Anterior cingulate cortex (tissue), 58 donors: ENCODE measurements around the gene CTPS1.

ENCODE experiments used
- DNase-seq, 58 donors: peaks; one replicate each; lab custom pipeline; 2025; lab: John Stamatoyannopoulos, UW

The CTPS1 gene

DNA sequence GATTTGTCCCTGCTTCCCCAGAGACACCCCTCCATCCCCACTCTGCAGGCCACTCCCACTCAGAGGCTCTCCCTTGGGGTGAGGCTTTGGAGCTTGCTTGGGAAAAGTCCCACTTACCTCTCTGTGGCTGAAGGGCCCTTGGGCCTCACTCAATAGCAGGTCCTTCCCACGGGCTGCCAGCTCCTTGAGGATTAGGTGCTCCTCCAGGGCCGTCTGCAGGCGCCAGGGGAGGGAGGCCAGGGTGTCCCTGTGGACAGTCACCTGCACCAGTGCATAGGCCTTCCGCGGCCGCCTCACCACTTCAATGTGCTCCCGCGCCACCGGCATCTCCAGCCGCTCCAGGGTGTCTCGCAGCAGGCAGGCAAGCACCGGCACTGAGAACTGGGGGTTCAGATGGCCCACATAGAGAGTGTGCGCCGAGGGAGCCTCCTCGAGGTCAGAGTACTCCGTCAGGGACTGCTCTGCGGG, 40.6 kb downstream of the CTPS1 start:
- no peak for DNase-seq

DNA sequence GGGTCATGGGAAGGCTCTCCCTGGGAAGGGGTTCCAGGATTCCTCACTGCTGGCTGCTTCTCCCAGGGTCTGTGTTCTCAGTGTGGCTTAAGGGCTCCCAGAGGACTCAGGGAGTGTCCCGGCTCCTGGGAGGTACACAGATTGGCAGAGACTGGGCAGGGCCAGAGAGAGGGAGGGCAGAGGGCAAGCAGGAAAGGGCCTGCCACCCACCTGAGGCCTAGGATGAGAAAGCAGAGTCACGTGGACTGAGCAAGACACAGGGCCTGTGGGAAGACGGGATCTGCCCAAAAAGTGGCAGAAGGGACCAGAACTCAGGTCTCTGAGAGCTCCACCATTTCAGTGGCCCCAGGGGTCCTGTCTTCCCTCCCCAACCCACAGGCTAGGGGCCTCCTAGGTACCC, 41.2 kb downstream of the CTPS1 start:
- no peak for DNase-seq

DNA sequence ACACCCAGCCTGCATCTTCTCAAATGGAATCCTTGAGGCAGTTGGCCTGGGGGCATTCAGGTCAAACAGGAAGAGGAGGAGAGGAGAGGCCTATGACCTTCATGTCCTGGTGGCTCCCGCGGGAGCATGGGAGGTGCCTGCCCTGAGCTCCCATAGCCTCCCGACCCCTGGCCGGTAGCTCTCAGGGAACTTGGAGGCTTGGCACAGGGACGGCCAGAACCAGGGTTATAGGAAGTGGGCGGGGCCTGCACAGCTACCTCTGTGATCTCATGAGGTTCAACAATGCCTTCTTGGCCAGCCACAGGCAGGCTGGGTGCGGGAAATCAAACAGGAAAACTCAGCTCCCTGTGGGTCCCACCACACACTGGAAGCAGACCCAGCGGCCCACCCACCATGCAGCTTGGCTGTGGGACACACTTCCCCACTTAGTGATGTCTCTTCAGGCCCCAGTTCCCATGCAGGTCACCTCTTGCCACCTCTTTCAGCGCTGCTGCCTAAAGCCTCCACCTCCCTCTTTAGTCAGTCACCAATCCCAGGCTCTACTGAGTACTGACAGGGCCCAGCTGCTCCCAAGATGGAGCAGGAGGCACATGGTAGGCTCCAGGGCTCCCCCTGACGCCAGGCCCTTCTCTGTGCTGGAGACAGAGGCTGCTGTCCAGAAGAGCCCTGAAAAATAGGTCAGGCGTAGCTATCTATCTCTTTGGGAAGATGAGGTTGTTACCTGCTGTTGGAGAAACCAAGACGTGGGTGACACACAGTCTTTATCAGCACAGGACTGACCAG, 42.2 kb downstream of the CTPS1 start, which contains the start of gene SLFNL1:
Gene SLFNL1, minus strand, starts transcription at position 200 of the 783 bp plus-strand sequence. CDS start 1,065 bp downstream, outside the sequence.
- DNase-seq = no peak

DNA sequence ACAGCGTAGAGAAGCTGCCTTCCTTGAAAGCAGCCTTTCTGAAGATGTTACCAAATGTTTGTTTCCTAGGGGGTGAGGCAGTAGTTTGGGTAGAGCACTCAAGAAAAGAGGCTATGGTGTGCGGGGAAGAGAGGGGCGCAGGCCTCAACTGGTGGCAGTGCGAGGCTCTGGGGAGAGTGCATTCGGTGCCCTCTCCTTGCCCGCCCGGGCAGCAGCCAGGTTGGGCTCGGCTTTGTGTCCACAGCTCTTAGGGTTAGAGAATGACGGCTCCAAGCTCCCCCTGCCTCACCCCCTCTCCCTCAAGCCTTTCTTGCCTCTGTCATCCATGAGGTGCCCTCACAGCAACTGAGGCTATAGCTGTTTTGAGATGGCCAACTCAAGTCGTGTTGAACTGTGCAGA, 42.9 kb downstream of the CTPS1 start:
- DNase-seq = no peak

DNA sequence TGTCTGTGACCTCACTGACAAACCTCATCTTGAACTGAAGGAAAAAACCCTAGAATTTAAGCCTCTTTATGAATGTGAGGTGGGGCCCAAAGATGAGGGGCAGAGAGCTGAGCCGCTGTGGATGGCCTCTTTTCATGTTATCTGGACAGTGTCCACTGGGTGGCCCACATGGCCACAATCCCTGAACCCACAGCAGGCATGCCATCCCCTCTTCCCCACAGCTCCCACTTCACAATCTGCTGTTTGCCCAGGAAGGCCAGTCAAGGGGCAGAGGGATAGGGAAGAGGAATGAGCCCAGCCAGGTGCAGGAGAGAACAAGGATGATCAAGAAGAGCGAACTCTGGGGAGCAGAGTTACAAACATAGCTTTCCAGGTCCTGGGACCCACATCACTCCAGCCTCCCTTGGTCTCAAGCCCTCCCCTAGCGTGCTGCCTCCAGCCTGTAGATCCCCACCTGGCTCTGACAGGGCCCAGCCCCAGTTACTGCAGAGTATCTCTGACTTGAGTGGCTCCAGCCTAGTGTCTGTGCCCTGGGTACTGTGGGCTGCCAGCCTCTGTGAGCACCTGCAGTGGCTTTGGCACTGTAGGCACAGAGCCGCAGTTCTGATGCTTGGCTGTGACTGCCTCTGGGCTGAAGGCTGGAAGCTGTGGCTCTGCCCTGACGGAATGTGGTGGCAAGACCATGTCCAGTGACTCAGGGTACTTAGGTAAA, 43.9 kb downstream of the CTPS1 start:
- no peak for DNase-seq

DNA sequence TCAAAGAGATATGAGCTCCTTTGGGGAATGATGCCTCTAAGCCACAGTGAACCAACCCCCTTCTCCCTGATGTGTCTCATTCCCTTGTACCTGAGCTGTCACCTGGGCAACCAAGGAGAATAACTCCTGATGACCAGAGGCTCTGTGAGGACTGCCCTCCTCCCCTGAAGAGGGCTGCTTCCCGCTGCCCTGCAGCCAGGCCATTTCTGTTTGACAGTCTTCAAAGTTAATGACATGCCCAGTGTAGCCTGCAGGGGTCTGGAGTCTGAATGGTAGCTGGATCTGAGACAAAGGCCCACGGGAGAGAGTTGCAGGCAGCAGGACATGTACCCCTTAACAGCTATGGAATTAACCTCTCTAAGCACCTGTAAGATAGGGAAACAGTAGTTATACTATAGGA, 45.5 kb downstream of the CTPS1 start:
- no peak for DNase-seq

DNA sequence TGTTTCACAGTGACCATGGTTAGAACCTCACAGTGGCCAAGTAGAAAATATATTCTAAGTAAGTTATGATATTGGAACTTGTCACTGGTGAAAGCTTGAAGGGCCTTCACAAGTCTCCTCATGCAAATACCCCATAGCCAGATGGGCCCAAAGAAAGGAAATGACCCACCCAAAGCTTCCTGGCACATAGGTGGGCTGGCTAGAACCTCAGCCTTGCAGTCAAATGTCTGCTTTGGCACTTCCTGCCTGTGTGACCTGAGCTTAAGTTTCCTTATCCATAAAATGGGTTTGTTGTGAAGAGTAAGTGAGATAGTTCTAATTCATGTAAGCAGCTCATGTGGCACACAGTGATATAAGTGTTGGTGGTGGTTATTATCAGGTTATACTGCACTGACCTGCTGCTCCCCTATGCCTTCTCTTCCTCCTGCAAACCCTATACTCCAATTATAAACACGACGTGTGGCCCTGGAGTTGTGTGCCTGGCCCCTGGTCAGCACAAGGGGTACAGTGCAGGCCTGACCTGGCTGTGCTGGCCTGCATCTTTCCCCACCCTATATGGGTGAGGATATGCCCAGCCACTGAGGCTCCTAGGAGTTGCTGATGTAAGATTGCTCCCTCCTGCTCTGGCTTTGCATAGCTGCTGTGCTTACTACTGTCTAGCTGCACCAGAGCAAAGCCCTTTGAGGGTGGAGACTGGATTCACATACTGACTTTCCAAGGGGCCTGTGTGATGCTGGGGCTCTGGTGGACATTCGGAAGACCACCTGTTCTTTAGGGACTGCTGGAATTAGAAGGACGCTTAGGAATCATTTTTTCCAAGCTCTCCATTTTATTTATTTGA, 46.7 kb downstream of the CTPS1 start:
- DNase-seq = no peak

DNA sequence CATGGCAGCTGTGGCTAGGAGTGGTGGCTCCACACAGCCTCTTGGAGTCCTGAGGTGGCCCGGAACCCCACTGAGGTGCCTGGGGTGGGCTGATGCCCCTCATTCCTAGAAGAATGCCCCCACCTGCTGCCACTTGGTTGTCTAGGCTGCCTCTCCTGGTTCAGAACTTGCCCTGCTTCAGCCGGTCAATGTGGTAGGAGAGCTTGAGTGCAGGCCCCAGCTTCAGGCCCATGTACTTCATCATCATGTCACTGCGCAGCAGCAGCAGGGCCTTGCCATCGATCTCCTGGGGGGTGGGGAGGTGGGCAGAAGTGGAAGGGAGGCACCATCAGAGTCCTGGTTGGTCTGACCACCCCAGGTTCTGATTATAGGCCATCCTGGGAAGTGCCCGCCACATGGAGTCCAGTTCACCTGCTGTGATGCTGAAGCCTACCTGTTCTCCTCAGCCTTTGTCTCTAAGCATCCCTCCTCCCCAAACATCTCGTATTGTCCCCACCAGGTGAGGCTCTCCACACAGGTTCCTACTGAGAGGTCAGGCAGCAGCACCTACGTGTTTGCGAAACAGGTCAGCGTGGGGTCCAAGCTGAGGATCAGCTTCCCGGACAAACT, 48.6 kb downstream of the CTPS1 start:
- no peak for DNase-seq

DNA sequence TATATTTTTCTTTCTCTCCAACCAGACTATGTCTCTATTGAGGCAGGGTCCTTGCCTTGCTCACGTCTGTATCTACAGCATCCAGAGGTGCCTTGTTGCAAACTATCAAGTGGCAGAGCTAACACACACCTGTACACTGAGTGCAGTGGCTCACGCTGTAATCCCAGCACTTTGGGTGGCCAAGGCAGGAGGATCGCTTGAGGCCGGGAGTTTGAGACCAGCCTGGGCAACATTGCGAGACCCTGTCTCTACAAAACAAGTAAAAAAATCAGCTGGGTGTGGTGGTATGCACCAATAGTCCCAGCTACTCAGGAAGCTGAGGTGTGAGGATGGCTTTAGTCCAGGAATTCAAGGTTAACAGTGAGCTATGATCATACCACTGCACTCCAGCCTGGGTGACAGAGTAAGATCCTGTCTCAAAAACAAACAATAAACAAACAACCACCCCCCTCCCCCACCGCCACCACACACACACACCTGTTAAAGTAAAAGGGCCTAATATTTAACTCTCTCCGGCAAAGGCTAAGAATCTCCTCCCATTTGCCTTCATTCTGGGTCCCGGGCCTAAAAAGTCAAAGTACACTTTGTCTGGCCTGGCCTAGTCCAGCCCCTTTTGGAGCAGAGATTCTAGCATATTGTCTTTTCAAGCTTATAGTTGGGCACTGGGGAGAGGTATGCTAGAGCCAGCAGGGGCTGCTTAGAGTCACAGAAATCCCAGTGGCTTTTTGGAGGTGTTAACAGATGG, 51.5 kb downstream of the CTPS1 start:
- DNase-seq = no peak

DNA sequence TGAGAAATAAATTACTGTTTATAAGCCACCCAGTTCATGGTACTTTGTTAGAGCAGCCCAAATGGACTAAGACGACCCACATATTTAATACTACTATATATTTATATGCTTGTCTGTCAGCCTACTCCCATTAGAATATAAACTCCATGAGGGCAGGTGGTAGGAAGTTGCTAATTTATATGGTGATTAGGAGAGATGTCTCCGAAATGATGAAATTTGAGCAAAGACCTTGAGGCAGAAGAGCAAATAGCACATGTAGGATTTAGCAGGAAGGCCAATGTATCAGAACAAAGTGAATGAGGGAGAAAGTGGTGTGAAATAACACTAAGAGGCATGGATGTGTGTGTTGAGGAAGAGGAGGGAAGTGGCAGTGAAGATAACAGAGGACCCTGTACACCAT, 52.7 kb downstream of the CTPS1 start:
- no peak for DNase-seq

DNA sequence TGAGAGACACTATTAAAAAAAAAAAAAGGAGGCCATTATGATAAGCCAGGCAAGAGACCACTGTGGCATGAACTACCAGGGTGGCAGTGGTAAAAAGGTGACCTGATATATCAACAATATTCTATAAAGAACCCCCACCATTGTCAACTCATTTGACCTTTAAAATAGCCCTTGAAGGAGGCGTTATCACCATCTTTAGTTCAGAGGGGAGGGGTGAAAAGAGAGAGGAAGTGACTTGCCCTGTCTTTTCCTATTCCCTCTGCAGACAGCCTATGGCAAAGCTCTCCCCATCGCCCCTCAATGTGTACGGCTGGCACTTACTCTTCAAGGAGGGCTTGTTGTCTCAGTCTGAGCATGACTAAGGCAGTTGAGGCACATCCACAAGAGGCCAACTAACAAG, 53.8 kb downstream of the CTPS1 start:
- DNase-seq = no peak

DNA sequence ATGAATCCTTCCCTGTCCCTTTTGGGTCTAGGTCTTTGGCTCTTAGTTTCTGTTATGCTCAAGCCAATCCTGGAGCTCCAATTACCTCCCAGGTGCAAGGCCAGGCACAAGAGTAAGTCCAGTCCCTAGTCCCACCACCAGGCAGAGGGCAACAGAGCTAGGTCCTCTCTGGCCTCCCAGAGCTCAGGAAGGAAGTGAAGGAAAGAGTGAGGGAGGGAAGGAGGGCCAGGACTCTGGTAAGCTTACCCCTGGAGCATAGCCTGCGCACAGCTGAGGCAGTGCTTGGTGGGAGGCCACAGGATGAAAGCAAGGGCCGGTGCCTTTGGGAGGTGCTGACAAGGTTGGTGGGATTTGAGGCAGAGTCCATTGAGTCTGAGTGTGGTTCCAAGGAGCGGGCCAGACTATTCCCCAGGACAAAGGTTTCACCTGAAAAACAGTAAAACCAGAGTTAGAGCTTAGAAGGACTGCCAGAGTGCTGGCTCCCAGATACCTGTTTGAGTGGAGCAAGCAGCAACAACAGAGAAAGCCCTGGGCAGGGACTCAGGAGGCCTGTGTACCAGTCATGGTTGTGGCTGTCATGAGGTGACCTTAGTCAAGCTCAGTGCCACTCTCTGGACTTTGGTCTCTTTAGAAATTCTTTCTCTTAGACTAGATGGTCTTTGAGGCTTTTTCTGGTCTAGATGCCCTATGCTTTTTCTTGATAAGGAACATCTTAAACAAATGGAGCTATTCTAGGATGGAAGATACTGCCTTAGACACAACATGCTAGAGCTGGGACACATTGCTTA, 57.8 kb downstream of the CTPS1 start:
- no peak for DNase-seq

DNA sequence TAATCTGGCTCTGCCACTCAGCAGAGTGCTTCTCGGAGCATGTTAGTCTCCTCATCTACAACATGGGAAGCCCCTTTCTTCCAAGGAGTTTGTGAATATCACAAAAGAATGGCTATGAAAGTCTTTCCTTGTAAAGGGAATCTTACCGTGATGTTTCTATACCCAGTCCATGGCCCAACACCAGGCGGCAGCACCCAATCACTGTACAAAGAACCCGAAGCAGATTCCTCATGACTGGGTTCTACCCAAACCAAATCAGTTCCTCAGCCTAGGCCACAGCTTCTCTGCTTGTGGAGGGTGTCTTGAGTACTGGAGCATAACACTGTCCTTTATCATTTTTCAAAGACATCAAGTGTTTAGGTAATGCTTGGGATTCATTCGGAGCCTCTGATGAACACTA, 58.6 kb downstream of the CTPS1 start:
- no peak for DNase-seq

DNA sequence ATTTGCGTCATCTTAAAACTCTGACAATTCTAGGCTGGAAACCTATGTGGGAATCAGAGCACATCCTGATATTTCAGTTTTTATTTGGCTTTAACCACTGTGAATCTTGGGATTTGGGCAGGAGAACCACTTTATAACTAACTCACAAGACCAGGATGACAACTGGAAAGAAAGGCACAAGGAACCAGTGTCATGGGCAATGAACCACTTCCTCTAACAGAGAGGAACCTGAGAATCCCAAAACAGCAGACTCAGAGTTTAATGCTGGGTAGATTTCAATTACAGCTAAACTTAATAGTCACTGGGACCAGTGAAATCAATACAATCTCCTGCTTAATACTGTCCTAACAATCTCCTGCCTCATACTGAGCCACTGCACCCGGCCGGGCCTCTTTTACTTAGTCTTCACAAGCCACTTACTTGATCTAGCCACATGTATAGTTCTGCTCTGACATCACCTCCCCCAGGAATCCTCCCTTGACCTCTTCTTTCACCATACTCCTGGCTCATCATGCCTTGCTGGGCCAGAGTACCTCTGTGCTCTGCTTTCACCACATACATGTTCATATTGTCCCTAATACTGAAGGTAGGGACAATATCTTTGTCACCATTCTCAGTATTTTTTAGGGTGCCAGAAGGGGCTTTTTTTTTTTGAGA, 62.2 kb downstream of the CTPS1 start:
- DNase-seq = no peak

DNA sequence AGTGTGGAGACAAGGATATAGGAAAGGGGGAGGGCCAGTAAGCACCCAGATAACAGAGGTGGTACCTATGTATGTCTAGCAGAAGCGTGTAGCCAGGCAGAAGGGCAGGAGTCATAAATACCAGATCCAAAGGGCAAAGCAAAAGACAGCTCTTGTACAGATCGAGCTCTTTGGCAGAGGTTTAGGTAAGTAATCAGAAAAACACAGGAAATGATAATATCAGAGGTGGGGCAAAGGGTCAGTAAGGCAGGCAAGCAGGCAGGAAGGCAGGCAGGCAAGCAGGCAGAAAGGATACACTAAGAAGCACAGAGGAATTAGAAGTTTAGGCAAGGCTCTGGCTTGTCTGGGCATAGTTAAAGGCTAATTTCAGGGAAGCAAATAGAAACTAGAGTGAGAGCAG, 64.7 kb downstream of the CTPS1 start:
- no peak for DNase-seq

DNA sequence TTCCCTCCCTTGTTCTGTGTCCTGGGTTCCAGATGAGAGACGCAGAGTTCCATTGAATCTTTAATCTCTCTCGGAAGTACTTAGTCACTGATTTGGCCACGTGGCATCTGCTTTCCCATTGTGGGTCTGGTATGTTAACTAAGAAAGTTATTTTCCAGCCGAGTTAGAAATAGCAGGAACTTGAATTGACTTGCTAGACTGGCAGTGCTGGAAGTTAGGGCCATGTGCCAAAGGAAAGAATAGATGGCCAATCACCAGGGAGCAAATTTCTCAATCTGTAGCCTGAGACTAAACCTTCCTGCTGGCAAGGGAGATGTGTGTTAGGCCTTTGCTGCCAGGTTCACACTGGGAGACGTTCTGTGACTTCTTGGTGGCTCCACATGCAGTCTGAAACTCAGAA, 66.2 kb downstream of the CTPS1 start:
- peak in 11 of 58 donors; percentile 5 to 37 (median 26) for DNase-seq

DNA sequence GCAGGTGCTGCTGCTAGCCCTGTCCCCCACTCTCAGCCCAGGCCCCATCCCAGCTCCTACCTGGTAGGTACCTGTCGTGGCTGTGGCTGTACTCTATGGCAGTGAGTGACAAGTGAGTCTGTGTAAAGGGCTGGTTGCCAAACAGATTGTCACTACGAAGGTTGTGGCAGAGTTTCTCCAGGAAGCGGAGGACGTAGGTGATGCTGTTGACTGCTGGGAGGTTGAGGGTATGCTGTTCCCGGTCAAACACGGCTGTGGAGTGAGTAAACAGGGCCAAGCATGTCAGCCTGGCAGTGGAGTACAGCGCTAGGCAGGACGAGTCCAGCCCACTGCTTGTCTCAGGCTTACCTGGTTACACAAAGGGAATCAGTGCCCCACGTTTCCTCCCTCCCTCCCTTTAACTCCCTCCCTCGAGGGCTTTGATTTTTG, 66.9 kb downstream of the CTPS1 start:
- no peak for DNase-seq

DNA sequence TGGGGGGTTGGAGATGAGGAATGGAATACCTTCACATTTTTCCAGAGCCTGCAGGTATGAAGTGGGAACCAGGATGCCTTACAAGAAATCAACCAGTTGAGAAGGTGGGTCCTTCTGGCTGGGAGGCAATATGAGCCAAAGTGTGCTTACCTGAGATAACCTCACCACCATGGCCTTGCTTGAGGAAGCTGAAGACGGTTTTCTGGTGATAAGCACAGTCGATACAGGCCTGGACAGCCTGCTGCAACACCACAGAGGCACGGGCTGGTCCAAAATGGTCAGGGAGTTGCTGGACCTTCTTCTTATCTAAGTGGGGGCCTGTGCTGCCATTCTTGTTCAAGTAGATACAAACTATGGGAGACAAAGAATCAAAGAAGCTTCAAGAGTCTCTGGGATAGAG, 69.0 kb downstream of the CTPS1 start:
- DNase-seq = no peak
